GM12874 (cell line): Measurements from ENCODE around the gene ABRACL.

Experiments
- CTCF ChIP-seq: IDR thresholded peaks from 2 replicates; pipeline ENCODE4 v1.5.1; 2011; ENCODE audit warnings: low read depth, mild to moderate bottlenecking, control low read depth, low read length, moderate library complexity; ENCODE audit not compliant: insufficient read depth

The ABRACL gene

GRCh38 chr6:139016337-139017213 is 12.0 kb upstream of the ABRACL start:
- TF ChIP-seq CTCF: no peak

DNA sequence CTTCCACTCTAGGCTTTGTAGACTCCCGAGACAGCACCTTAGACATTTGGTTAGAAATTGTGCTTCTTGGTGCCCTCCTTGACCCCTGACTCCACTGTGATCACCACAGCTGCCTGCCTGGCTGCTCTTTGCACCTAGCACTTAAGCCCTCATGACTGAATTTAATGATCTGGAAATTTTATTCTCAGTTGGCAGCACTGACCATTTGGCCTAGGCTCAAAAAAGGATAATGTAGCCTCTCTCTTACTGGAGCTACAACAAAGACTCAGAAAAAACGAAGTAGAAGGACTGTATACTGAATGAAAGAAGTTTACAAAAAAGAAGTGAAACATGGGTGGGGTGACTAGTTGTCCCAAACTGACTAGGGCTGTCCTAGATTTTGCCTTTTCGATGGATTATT is 11.3 kb upstream of the ABRACL start:
- TF ChIP-seq CTCF: no peak

DNA sequence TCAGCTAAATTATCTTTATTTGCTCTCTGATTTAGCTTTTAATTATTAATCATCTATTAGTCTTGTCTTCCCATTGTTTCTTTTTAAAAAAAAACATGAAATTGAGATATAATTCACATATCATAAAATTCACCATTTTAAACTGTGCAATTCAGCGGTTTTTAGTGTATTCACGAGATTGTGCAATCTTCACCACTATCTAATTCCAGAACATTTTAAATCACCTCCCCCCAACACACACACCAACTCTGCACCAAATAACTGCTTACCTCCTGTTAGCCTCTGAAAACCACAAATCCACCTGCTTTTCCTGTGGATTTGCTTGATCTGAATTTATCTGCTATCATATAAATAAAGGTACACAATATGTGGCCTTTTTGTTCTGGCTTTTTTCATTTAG is 8.8 kb upstream of the ABRACL start:
- no peak for TF ChIP-seq CTCF

- TF ChIP-seq CTCF: no peak
These were observed 7.9 kb upstream of the ABRACL start for GRCh38 chr6:139020689-139021088.

DNA sequence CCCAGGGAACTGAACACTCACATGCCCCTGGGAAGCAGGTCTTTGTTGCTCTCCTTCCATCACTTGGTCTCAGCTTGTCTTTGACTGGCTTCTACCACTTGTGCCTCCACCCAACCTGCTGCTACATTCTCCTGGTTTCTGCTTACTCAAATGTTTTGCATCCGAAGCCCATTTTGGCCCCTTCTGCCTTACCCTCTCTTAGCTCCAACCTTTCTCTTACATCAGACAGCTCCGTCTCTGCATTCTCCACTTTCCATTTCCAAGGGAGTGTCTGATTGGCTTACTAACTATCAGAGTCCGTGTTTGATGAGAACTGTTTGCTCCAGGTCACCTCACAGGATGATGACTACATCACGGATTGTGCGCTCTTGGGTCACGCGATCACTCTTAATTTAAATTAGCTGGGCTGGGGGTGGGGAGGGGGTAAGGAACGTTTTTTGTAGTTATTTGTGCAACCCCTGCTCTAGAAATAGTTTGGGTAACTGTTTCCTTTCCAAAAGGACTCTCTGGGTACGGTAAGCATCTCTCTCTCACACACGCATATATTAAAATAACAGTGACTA is 844 bp upstream of the ABRACL start:
- no peak for TF ChIP-seq CTCF

DNA sequence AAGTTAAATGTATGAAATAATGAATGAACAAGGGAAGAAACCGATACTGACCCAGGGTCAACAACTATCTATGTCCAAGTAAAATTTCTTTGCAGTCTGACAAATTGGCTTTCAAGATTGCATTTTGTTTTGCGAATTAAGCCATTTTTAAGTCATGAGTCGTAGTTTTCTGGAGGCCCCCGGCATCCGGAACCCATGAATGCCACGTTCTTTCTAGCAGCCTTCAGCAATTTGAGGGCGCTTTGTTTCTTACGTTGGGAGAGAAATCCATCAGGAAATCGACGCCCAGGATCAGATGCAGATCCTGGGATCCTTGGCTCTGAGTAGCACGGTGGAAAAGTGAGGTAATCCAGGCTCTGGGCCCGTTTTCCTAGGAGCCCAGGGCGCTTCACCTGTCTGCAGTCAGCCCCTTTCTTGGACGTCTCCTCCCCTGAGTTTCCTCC is 309 bp upstream of the ABRACL start:
- TF ChIP-seq CTCF: no peak

GRCh38 chr6:139029470-139030227 is 1.1 kb downstream of the ABRACL start:
- TF ChIP-seq CTCF: no peak
